AG04450 (cell line): ENCODE data around the gene SLCO2A1. TPM values are rescaled to one million over a fixed set of nuclear protein-coding genes. Genes with fewer than 3 reads are reported as not detected.

ENCODE experiments used
- CTCF ChIA-PET: fragments of 300-600, 350-600 bp; formaldehyde crosslinking; extraction: SDS; loops from one replicate; lab custom pipeline; 2022; ENCODE audit warnings: antibody characterized with exemption, inconsistent platforms; lab: Charles Lee
- POLR2A ChIA-PET: fragments of 350-600 bp; formaldehyde crosslinking; extraction: SDS; loops from one replicate; lab custom pipeline; 2021; ENCODE audit warnings: antibody characterized with exemption, inconsistent platforms; lab: Yijun Ruan, JAX
- DNase-seq: peaks from one replicate; pipeline ENCODE4 v3.0.0-alpha.2; 2011; ENCODE audit warnings: low read depth, low spot score
- H3K27ac ChIP-seq: one replicate; pipeline ENCODE4 v1.5.1; 2012; ENCODE audit warnings: low read depth, low read length, control low read depth
- H3K27me3 ChIP-seq: one replicate; pipeline ENCODE4 v1.6.0; 2012; ENCODE audit warnings: low read length; ENCODE audit not compliant: control insufficient read depth, insufficient read depth
- H3K4me3 ChIP-seq: 2 replicates; pipeline ENCODE4 v1.5.1; 2011; ENCODE audit warnings: mild to moderate bottlenecking, low read depth, low read length, control low read depth
- H3K9me3 ChIP-seq: 2 replicates; pipeline ENCODE4 v1.5.1; 2012; ENCODE audit warnings: low read length; ENCODE audit not compliant: control insufficient read depth, insufficient read depth
- polyA plus RNA-seq: library from polyadenylated mRNA; depleted of rRNA; stranded (reverse); fragments of >200 nt; gene quantifications from 2 replicates; pipeline ENCODE4 v1.2.3, GENCODE V29; 2011
- TF ChIP-seq, protein P1 (sequence below): IDR thresholded peaks from 2 replicates; pipeline ENCODE4 v1.5.1; 2011; ENCODE audit warnings: low read depth, low read length, control low read depth, inconsistent platforms

The SLCO2A1 gene
- polyA plus RNA-seq, 1 experiment: 1.6 TPM

DNA sequence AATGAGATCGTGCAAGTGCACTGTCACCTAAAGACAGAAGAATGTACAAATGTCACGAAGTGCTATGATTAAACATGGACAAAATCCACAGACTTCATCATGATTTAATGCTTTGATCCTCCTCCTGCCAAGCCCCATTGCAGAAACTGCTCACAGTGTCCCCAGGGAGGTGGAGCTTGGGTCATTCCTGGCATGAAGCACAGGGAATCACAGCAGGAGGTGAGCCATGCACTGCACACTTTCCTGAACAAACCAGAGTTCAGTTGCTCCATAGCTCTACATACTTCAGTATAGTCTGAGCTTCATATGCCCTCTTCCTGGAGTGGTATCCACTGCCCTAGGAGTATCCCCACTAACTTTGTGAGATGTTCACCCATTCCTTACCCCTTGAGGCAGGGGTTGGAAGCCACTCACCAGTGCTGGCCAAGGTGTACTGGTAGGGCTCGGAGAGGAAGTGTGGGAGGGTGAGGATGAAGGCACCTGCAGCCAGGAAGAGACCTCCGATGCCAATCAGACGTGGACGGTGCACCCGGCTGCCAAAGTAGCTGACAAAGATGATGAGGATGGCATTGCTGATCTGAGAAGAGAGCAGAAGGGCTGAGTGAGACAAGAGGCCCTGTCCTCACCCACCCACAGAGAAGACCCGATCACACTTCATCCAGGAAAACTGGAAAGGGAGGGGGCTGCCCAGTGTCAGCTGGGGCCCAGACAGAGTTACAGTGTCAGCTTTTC lies 56.3 kb downstream of the SLCO2A1 start:
- Histone ChIP-seq H3K9me3 (no peaks in the 10 kb centered on the region; the same call in 1 of the 2 replicates), H3K4me3 (no peak overlapping the region), H3K27me3 (no peaks in the 10 kb centered on the region), H3K27ac (no peak overlapping the region)
- POLR2A ChIA-PET: no interaction called here
- TF ChIP-seq, protein P1, sequence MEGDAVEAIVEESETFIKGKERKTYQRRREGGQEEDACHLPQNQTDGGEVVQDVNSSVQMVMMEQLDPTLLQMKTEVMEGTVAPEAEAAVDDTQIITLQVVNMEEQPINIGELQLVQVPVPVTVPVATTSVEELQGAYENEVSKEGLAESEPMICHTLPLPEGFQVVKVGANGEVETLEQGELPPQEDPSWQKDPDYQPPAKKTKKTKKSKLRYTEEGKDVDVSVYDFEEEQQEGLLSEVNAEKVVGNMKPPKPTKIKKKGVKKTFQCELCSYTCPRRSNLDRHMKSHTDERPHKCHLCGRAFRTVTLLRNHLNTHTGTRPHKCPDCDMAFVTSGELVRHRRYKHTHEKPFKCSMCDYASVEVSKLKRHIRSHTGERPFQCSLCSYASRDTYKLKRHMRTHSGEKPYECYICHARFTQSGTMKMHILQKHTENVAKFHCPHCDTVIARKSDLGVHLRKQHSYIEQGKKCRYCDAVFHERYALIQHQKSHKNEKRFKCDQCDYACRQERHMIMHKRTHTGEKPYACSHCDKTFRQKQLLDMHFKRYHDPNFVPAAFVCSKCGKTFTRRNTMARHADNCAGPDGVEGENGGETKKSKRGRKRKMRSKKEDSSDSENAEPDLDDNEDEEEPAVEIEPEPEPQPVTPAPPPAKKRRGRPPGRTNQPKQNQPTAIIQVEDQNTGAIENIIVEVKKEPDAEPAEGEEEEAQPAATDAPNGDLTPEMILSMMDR: no peak
- DNase-seq: no peak
- CTCF ChIA-PET: interaction anchor here (0.9 to 1.3 kb wide), 2 partner anchors 9 to 239 kb away, joined by 3 read pairs; no protein-coding TSS in a partner anchor

DNA sequence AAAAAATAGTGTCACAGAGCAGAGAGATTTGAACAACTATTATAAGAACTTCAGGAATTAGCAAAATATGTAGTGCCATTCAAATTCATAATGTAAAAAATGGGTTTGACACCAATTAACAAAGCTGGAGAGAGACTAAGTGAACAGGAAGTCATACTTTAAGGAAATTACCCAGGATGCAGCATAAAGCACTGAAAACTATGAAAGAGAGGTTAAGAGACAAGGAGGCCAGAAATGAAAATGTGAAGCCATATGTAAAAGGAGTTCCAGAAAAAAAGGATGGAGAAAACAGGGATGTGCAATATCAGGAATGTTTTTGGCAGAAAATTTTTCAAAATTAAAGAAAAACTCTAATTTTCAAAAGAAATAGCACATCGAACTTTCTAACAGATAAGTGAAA lies 57.6 kb downstream of the SLCO2A1 start:
- H3K27ac ChIP-seq: no peak overlapping the region
- no peak overlapping the region for H3K4me3 ChIP-seq
- DNase-seq: no peak
- TF ChIP-seq, protein P1: no peak
- POLR2A ChIA-PET: no interaction called here
- no peaks in the 10 kb centered on the region; the same call in 1 of the 2 replicates for H3K9me3 ChIP-seq
- CTCF ChIA-PET: no interaction called here
- H3K27me3 ChIP-seq: no peaks in the 10 kb centered on the region

DNA sequence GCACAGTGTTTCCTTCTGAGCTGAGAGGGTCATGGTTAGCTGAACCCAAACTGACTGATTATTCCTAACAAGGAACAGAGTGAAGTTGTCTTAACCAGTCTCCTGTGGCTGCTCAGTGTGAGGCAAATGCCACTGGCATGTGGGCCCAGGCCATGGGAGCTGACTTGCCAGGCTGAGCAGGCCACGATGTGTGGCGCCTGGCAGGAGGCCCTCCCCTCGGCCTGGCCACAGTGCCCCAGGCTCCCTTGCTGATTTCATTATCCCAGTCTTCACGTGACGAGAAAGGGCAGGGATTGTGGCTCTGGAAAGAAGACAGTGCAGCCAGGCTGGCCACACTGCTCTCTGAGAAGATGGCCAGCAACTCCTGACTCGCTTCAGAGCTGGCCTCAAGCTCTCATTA lies 58.8 kb downstream of the SLCO2A1 start:
- CTCF ChIA-PET: no interaction called here
- Histone ChIP-seq H3K27me3 (no peaks in the 10 kb centered on the region), H3K9me3 (no peaks in the 10 kb centered on the region; the same call in 1 of the 2 replicates), H3K4me3 (no peak overlapping the region), H3K27ac (no peak overlapping the region)
- POLR2A ChIA-PET: no interaction called here
- TF ChIP-seq, protein P1: no peak
- no peak for DNase-seq

DNA sequence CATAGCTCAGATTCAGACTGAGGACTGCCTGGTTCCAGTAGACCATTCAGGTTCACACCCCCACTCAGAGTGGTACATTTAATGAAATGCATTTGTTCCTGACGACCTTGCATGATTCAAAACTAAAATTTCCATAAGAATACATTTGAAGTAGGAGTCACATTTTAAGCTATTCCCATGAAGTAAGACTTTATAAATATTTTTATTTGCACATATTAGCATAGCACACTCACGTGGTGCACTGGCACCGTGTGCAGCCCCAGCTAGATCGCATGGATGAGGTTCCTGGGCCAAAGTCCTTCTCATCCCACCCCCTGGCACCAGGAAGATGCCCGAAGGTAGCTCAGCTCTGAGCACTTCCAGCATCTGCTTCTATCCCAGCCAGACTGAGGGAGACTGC lies 59.4 kb downstream of the SLCO2A1 start:
- TF ChIP-seq, protein P1: no peak
- no peak for DNase-seq
- no peaks in the 10 kb centered on the region for H3K27me3 ChIP-seq
- H3K4me3 ChIP-seq: no peak overlapping the region
- ChIA-PET CTCF (no interaction called here), POLR2A (no interaction called here)
- no peaks in the 10 kb centered on the region; the same call in 1 of the 2 replicates for H3K9me3 ChIP-seq
- H3K27ac ChIP-seq: no peak overlapping the region
